Measurements from ENCODE around the gene RGMA. TPM values are rescaled to one million over a fixed set of nuclear protein-coding genes. Genes with fewer than 3 reads are reported as not detected.

Gene RGMA
- total and polyA plus RNA-seq, 2 donors (not counting 3 experiments of a cell fraction or from before 2014, with no cell fraction given) = 0.06 to 0.13 TPM

DNA sequence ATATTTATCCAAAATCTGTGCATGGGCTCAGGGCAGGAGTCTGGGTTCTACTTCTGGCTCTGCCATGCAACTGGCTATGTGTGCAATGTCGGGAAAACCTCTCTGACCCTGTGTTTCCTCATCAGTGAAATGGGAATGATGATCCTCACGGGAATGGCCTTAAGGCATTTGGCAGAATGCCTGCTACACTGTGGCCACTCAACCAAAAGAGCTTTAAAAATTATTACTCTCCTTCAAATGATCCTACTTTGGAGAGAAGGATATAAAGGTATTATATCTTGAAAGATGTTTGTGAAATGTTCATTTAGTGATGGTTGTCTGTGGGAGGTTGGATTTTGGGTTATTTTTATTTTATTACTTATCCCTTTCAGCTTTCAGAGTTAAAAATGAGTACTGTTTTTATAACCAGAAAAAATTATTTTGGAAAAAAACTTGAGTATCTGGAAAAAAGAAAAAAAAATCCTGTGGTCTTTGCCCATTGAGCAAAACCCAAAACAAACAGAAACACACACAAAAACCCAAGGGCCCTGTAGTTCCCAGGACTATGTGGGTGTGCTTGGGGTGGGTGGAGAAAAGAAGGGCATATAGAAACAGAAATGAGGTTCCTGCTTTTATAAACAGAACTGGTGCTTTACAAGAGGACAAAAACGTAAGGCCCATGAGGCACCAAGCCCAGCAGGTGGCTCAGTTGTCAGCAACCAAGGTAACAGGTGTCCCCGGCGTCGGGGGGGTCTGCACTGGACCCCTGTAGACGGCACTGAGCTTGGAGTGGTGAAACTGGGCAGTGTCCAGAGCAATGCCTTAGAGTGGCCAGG, 22.0 kb downstream of the RGMA start:
- TF ChIP-seq, protein P1, sequence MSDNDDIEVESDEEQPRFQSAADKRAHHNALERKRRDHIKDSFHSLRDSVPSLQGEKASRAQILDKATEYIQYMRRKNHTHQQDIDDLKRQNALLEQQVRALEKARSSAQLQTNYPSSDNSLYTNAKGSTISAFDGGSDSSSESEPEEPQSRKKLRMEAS (IDR thresholded peaks at IDR 0.05; ENCODE audit: insufficient read depth, insufficient read length) = no peak
- no peak for TF ChIP-seq FOS (IDR thresholded peaks at IDR 0.05; ENCODE audit: borderline replicate concordance, insufficient read depth, low read length)
- no peak for TF ChIP-seq MYC (IDR thresholded peaks at IDR 0.05; ENCODE audit: low read depth, low read length)
- no peak for TF ChIP-seq EZH2 (IDR thresholded peaks at IDR 0.05; ENCODE audit: borderline replicate concordance, low read depth, low read length, severe bottlenecking)
- TF ChIP-seq JUN (IDR thresholded peaks at IDR 0.05; ENCODE audit: borderline replicate concordance, insufficient read depth, insufficient read length, low read depth) = no peak
- TF ChIP-seq POLR2AphosphoS5 (IDR thresholded peaks at IDR 0.05; ENCODE audit: insufficient read depth, low read depth, low read length) = no peak
- no peak for TF ChIP-seq POLR2A (IDR thresholded peaks at IDR 0.05; ENCODE audit: low read depth, low read length)
- TF ChIP-seq GATA2 (IDR thresholded peaks at IDR 0.05; ENCODE audit: insufficient read depth, insufficient read length, low read depth, low read length) = no peak
- TF ChIP-seq, protein P2, sequence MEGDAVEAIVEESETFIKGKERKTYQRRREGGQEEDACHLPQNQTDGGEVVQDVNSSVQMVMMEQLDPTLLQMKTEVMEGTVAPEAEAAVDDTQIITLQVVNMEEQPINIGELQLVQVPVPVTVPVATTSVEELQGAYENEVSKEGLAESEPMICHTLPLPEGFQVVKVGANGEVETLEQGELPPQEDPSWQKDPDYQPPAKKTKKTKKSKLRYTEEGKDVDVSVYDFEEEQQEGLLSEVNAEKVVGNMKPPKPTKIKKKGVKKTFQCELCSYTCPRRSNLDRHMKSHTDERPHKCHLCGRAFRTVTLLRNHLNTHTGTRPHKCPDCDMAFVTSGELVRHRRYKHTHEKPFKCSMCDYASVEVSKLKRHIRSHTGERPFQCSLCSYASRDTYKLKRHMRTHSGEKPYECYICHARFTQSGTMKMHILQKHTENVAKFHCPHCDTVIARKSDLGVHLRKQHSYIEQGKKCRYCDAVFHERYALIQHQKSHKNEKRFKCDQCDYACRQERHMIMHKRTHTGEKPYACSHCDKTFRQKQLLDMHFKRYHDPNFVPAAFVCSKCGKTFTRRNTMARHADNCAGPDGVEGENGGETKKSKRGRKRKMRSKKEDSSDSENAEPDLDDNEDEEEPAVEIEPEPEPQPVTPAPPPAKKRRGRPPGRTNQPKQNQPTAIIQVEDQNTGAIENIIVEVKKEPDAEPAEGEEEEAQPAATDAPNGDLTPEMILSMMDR (IDR thresholded peaks at IDR 0.05; ENCODE audit: extremely low read depth in 1 of 2, insufficient read depth in 1 of 2, low read depth in 1 of 2, low read length in 2 of 2) = no peak
- POLR2A ChIA-PET = no interaction called here
- no peak for DNase-seq (ENCODE audit: low read depth, low spot score)
- Histone ChIP-seq H3K9me3 (replicated peaks; ENCODE audit: control insufficient read depth, insufficient read depth, low read length) (no peaks in the 10 kb centered on the region), H3K79me2 (ENCODE audit: control insufficient read depth, insufficient read depth, low read length) (no peaks in the 10 kb centered on the region), H3K4me2 (ENCODE audit: insufficient read depth, low read length) (no peak overlapping the region), H3K27ac (ENCODE audit: insufficient read depth, low read depth, low read length) (no peak overlapping the region), H3K9ac (replicated peaks; ENCODE audit: extremely low read depth, insufficient read depth, low read length) (no peak overlapping the region), H3K9me1 (replicated peaks; ENCODE audit: control insufficient read depth, extremely low read depth, insufficient read depth, low read length) (no peaks in the 10 kb centered on the region), H3K4me3 (replicated peaks in 1 of 3; ENCODE audit: insufficient read depth in 1 of 3, low read depth in 1 of 3, low read length in 3 of 3) (no peak overlapping the region), H2AFZ (ENCODE audit: low read depth, low read length) (no peak overlapping the region), H3K27me3 (ENCODE audit: control insufficient read depth in 2 of 2, insufficient read depth in 2 of 2, low read length in 2 of 2) (peaks cover 10 to 12% of the 10 kb centered on the region in 2 experiments), H4K20me1 (replicated peaks; ENCODE audit: control insufficient read depth, extremely low read depth, insufficient read depth, low read length) (no peaks in the 10 kb centered on the region), H3K4me1 (ENCODE audit: control insufficient read depth, extremely low read depth, insufficient read depth, low read length) (peaks cover 1% of the 10 kb centered on the region), H3K36me3 (ENCODE audit: control insufficient read depth in 2 of 2, extremely low read depth in 1 of 2, insufficient read depth in 2 of 2, low read length in 2 of 2) (no peaks in the 10 kb centered on the region)
- dilution Hi-C loops (cut with MboI; ENCODE audit: extremely low pct_ligation_motif_present, low sequenced_read_pairs) (no loop called here), intact Hi-C loops (cut with micrococcal nuclease) (no loop called here)
- no peak for FAIRE-seq
- no TSS peak for BruUV-seq (replicated peaks)
- CTCF ChIA-PET = interaction anchor here (1.5 kb wide), 1 partner anchor 21 kb away, joined by 3 read pairs; no protein-coding TSS in a partner anchor
